Measurements from ENCODE around the gene PREP. TPM values are rescaled to one million over a fixed set of nuclear protein-coding genes. Genes with fewer than 3 reads are reported as not detected.

The PREP gene
- polyA plus RNA-seq, 1 of the 3 experiments (the other 2 are of a cell fraction): 20.9 TPM

GRCh38 chr6:105324386-105324950 lies 78.4 kb downstream of the PREP start:
- no peak overlapping the region for H3K27ac ChIP-seq (ENCODE audit: low read depth in 2 of 2, low read length in 1 of 2)
- no peak overlapping the region for H2AFZ ChIP-seq (ENCODE audit: low read depth)
- no peaks in the 10 kb centered on the region for H3K9me2 ChIP-seq
- ChIA-PET CTCF (interaction anchor here (0.9 to 1.1 kb wide), 2 partner anchors 38 to 88 kb away, joined by 3 read pairs; no protein-coding TSS in a partner anchor), POLR2A (no interaction called here)
- no peaks in the 10 kb centered on the region for H4K20me1 ChIP-seq (ENCODE audit: insufficient read depth)
- peaks cover 23 to 40% of the 10 kb centered on the region in 2 experiments for H3K36me3 ChIP-seq (replicated peaks in 1 of 2; ENCODE audit: control insufficient read depth in 1 of 2, insufficient read depth in 2 of 2, low read length in 1 of 2)
- H3K9ac ChIP-seq: no peak overlapping the region
- H3F3A ChIP-seq (replicated peaks; ENCODE audit: insufficient read depth): peaks cover 13% of the 10 kb centered on the region
- 89% methylated on average over 9 of the region's 9 CpGs for WGBS (ENCODE audit: low lambda C conversion rate)
- peaks cover 30 to 40% of the 10 kb centered on the region in 2 experiments for H3K4me1 ChIP-seq (ENCODE audit: control insufficient read depth in 1 of 2, insufficient read depth in 2 of 2, low read depth in 1 of 2, low read length in 1 of 2)
- H3K4me3 ChIP-seq (ENCODE audit: low read depth in 2 of 2, low read length in 1 of 2): no peak overlapping the region
- no peaks in the 10 kb centered on the region for H3K9me3 ChIP-seq
- H3K27me3 ChIP-seq (ENCODE audit: insufficient read depth): no peaks in the 10 kb centered on the region
- no peaks in the 10 kb centered on the region for H3K79me2 ChIP-seq (ENCODE audit: insufficient read depth)
- no peak for DNase-seq
- 0 out of 2 replicates have a peak, but pooled peaks have one; percentile 8 for TF ChIP-seq JUND (IDR thresholded peaks at IDR 0.05)
- peak; percentile 22 for TF ChIP-seq PBX3 (IDR thresholded peaks at IDR 0.05)
- TF ChIP-seq TAF1 (IDR thresholded peaks at IDR 0.05; ENCODE audit: borderline replicate concordance, low read depth, low read length): no peak
- TF ChIP-seq TEAD4 (IDR thresholded peaks at IDR 0.05; ENCODE audit: borderline replicate concordance, insufficient read depth): no peak
- no peak overlapping the region for H3K4me2 ChIP-seq

GRCh38 chr6:105322499-105323225 lies 80.2 kb downstream of the PREP start:
- H3K4me1 ChIP-seq (ENCODE audit: control insufficient read depth in 1 of 2, insufficient read depth in 2 of 2, low read depth in 1 of 2, low read length in 1 of 2): peaks cover 35 to 42% of the 10 kb centered on the region in 2 experiments
- H4K20me1 ChIP-seq (ENCODE audit: insufficient read depth): no peaks in the 10 kb centered on the region
- no peaks in the 10 kb centered on the region for H3K9me3 ChIP-seq
- no peak for DNase-seq
- H3K4me3 ChIP-seq (ENCODE audit: low read depth in 2 of 2, low read length in 1 of 2): no peak overlapping the region
- H3K36me3 ChIP-seq (replicated peaks in 1 of 2; ENCODE audit: control insufficient read depth in 1 of 2, insufficient read depth in 2 of 2, low read length in 1 of 2): peaks cover 14 to 39% of the 10 kb centered on the region in 2 experiments
- no peaks in the 10 kb centered on the region for H3K9me2 ChIP-seq
- no peaks in the 10 kb centered on the region for H3K27me3 ChIP-seq (ENCODE audit: insufficient read depth)
- peak overlapping the region in 1 of 2 experiments; percentile 22; a peak in 2 of 4 replicates for H3K27ac ChIP-seq (ENCODE audit: low read depth in 2 of 2, low read length in 1 of 2)
- no peak for TF ChIP-seq TEAD4 (IDR thresholded peaks at IDR 0.05; ENCODE audit: borderline replicate concordance, insufficient read depth)
- TF ChIP-seq ZBTB33 (IDR thresholded peaks at IDR 0.05; ENCODE audit: borderline replicate concordance, low read depth): no peak
- TF ChIP-seq MAX (IDR thresholded peaks at IDR 0.05; ENCODE audit: low read depth): no peak
- TF ChIP-seq PBX3 (IDR thresholded peaks at IDR 0.05): no peak
- no peak for TF ChIP-seq POLR2AphosphoS5 (IDR thresholded peaks at IDR 0.05; ENCODE audit: low read depth, low read length)
- no peak for TF ChIP-seq FOSL2 (IDR thresholded peaks at IDR 0.05; ENCODE audit: borderline replicate concordance, low read depth)
- no peak for TF ChIP-seq GATA2 (CRISPR knock-in tag; IDR thresholded peaks at IDR 0.05)
- TF ChIP-seq CHD2 (IDR thresholded peaks at IDR 0.05; ENCODE audit: low read length, partially characterized antibody): no peak
- TF ChIP-seq TAF1 (IDR thresholded peaks at IDR 0.05; ENCODE audit: borderline replicate concordance, low read depth, low read length): no peak
- no peak for TF ChIP-seq FOXM1 (IDR thresholded peaks at IDR 0.05; ENCODE audit: low read depth)
- no peak overlapping the region for H2AFZ ChIP-seq (ENCODE audit: low read depth)
- H3F3A ChIP-seq (replicated peaks; ENCODE audit: insufficient read depth): peaks cover 9% of the 10 kb centered on the region
- H3K9ac ChIP-seq: no peak overlapping the region
- CTCF ChIA-PET: interaction anchor here (1.3 to 1.6 kb wide), 3 partner anchors 40 to 235 kb away, joined by 3 to 5 read pairs (median 4); no protein-coding TSS in a partner anchor
- H3K4me2 ChIP-seq: no peak overlapping the region
- POLR2A ChIA-PET: no interaction called here
- no peaks in the 10 kb centered on the region for H3K79me2 ChIP-seq (ENCODE audit: insufficient read depth)
- 99% methylated on average over 3 of the region's 3 CpGs for WGBS (ENCODE audit: low lambda C conversion rate)

All from SK-N-SH (cell line).